Measurements from ENCODE around the gene WHAMM.
A peak's percentile ranks its signal among the peaks of the same experiment; 100 is the strongest.
"Not testable (repeated sequence)": the region's sequence is repeated elsewhere in the genome, so short reads cannot be mapped to it uniquely, and the experiment has no call there.

Gene WHAMM

DNA sequence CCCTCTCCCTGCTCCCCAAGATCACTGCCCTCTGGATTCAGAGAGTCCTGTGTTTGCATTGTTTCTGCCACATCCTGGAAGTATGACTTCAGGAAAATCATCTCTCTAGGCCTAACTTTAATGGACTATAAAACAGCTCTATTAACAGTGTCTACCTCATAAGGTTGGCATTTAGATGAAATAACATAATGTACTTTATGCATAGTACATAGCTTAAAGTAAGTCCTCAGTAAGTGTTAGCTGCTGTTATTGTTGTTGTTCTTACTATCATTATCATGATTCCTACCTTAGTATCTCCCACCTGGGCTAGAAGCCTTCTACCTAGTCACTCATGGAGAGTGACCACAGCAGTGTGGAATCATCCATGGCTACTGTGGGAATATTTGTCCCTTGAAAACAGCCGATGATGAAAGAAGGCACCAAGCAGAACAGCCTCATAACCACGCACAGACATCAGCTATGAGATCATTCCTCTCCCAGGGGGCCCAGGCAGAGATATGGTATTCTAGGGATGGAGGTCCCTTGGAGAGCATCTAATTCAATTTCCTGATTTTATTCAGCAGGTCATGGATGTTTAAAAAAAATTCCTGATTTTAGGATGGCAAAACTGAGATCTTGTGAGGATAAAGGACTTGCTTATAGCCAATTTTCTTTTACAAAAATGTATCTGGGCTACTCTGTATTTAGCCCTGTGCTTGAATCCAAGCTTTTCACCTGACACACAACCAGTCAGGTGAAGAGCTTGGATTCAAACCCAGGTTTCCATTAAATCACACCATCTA is 5.4 kb upstream of the WHAMM start:
- DNase-seq (ENCODE audit: low read depth), result no peak

DNA sequence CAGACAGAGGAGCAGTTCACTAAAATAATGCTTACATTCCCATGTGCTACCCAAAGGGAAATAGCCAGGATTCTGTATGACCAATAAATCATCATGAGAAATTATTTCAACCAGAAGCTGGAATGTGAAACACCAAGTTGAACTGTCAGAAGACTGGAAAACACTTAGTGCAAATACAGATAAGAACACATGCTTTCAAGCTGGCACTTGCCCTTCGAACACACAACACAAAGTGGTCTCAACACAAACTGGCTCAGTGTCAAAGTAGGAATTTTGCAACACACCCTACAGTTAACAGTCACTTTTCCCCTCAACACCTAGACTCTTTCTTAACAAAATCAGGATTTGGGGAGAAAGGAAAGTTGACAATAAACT is 4.9 kb upstream of the WHAMM start:
- DNase-seq (ENCODE audit: low read depth), result no peak

DNA sequence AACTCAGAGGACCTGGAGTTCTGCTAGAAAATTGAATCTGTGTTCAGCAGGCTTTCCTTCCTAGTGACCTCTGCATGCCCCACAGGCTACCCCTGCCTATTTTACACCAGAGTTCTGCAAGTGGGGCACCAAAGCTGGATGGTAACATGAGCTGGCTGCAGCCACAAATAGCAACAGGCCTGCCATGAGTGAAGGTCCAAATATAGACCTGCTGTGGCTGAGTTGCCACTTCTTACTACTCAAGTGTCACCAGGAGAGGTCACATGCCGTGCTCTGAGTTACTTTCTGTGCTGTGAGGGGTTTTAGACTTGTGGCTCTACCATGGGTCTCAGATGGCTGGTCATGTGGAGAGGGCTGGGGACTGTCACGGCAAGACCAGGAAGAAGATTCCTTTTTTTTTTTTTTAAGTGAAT is 3.4 kb upstream of the WHAMM start, which contains the start of gene FSD2:
TSS of gene FSD2 (minus strand) at position 76 of the 413 bp plus-strand sequence. CDS start 18,679 bp downstream, outside the sequence.
- DNase-seq (ENCODE audit: low read depth), result no peak

DNA sequence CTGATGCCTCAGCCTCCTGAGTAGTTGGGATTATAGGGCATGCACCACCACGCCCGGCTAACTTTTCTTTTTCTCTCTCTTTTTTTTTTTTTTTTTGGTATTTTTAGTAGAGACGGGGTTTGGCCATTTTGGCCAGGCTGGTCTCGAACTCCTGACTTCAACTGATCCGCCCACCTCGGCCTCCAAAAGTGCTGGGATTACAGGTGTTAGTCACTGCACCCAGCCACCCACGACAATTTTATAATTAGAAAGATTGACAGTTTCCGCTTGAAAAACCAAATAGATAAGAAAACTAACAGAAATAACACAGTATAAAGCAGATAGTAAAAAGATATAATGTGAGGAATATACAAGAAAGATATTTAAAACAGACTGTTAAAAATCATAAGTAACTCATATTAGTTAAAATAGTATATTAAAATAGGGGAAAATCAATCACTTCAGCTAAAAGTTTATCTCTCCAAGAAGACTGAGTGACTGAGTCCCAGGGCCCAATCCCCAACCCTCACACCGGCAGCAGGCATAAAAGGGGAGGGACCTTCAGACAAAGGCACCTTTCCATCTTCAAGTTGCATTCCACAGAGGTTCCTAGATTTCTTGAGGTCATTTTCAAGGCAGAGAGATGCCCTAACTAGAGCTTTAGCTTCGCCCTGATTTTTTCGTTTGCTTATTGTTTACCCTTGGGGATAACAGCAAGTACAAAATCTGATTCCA is 1.4 kb upstream of the WHAMM start:
- DNase-seq (ENCODE audit: low read depth), result no peak

DNA sequence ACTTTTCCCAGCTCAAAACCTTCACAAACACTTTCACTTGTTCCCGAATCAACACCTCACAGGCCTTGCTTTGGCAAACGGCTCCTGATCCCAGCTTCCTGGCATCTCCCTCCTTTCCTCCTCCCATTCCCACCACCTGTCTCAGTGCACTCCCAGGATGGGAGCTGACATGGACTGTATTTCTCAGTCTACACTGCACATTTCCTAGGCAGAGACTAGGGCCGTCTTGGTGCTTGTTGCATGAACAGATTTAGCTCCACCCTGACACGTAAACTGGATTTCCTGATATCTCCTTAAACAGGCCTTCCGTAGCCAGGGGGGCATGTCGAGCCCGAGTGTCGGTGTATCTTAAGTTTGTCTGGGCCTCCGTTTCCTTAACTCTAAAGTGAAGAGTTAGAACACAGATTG is 790 bp upstream of the WHAMM start:
- DNase-seq (ENCODE audit: low read depth), result no peak

DNA sequence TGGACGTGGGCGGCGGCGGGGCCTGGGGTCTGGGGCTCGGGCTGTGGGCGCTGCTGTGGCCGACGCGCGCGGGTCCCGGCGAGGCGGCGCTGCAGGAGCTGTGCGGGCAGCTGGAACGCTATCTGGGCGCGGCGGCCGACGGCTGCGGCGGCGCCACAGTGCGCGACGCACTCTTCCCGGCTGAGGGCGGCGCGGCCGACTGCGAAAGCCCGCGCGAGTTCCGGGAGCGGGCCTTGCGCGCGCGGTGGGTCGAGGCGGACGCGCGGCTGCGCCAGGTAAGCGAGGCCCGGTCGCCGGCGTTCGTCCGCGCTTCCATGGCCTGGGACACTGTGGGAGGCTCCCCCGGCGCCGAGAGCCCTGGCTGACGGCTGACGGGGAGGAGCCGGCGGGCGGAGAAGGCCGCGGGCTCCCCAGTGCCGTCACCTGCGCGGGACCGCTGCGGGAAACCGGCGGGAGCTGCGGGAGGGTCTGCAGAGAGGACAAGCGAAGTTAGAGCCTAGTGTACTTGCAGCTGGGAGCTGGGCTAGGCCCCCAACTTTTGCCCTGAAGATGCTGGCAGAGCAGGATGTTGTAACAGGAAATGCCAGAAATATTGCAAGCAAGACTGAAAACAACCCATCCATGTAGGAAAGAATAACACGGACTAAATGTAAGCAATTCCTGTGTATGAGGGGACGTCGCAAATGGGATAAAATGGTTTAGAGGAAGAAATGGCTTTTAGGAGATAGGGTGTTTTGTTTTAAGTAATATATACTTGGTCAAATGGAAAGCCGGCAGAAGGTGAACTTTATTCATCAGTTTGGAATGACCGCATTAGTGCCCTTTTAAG is 847 bp downstream of the WHAMM start:
- no peak for DNase-seq (ENCODE audit: low read depth)

DNA sequence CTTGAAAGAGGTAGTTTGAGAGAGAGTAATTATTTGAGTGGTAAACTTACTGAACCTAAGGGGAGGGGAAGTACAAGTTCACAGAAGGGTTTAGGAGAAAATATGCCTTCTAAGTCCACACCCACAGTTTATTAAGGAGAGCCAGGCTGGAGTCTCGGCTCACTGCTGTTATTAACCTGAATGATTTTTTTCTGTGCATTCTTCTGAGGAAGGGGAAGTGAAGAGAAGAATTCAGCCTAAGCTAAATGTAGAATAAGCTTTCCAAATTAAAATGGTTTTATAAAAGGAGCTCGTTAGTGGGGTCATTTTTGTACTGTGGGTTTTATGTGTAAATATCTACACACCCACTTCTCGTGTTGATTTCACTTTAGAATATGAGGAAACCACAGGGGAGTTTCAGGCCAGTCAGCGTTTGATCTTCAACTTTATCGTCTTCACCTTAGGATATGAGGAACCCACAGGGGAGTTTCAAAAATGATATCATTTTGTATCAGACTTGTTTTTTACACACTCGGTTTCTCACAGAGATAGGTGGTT is 1.5 kb downstream of the WHAMM start:
- no peak for DNase-seq (ENCODE audit: low read depth)

DNA sequence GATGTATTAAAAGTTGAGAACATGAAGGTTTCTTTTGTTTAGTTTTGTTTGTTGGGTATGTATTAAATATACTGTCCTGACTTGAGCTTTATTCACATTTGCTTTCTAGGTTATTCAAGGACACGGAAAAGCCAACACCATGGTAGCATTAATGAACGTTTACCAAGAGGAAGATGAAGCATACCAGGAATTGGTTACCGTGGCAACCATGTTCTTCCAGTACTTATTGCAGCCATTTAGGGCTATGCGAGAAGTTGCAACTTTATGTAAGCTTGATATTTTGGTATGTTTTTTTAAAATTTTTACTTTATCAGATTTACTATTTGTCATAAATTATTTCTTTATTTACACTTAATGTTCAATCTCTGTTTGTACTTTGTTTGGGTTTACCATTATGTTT is 3.6 kb downstream of the WHAMM start:
- no peak for DNase-seq (ENCODE audit: low read depth)

DNA sequence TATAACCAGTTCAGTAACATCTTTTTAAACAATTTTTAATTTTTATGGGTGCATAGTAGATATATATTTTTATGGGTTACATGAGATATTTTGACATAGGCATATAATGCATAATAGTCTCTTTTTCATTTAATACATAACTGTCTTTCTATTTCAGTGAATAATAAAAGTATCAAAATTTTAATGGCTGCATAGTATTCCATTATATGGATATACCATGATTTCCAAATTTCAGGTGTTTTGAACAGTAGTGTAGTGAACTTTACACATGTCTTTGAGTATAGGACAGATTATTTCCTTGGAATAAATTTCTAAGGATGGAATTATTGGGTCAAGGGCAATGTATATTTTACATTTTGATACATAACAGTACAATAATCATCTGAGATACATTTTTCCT is 10.7 kb downstream of the WHAMM start:
- no peak for DNase-seq (ENCODE audit: low read depth)

DNA sequence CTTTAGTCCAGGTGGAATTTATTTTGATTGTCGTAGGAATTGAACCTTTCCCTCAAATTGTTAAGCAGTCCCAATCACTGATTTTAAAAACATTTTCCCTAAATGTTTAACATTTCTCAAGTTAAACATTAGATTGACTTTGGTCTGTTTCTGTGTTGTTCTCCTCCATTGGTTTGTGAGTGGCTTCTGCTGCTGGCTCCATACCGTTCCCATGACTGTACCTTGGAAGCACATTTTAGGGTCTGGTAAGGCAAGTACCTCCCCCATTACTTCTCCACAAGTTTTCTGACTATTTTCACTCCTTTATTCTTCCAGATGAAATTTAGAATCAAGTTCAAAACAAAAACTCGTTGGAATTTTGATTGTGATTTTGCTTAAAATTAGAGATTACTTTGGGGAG is 12.0 kb downstream of the WHAMM start:
- not testable (repeated sequence) for DNase-seq (ENCODE audit: low read depth)

DNA sequence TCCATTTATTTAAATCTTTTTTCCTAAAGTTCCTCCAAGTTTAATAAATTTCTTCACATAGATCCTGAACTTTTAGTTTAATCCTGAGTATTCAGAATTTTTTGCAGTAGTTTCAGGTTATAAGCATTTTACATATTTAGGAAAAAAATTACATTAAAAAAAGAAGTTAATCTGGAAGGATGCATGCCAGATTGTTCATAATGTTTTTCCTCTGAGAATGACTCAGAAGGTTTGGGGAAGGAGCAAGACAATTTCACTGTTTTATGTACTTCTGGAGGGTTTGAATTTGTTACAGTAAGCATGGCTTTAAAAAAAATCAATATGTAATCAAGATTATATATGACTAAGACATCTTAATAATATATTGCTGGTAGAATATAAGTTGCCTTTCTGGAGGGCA is 12.4 kb downstream of the WHAMM start:
- not testable (repeated sequence) for DNase-seq (ENCODE audit: low read depth)

DNA sequence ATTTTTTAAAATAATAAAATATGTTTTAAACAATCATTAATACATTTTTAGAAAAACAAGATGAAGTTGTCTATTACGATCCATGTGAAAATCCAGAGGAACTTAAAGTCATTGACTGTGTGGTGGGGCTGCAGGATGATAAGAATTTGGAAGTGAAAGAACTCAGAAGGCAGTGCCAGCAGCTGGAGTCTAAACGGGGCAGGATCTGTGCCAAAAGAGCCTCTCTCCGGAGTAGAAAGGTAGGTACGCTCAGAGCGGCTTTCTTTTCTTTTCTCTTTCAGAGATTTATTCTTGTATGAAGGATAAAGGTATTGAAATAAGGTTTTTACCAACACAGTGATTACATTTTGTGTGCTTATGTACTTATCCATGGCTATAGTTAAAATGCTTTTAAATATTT is 13.6 kb downstream of the WHAMM start:
- DNase-seq (ENCODE audit: low read depth), result no peak

DNA sequence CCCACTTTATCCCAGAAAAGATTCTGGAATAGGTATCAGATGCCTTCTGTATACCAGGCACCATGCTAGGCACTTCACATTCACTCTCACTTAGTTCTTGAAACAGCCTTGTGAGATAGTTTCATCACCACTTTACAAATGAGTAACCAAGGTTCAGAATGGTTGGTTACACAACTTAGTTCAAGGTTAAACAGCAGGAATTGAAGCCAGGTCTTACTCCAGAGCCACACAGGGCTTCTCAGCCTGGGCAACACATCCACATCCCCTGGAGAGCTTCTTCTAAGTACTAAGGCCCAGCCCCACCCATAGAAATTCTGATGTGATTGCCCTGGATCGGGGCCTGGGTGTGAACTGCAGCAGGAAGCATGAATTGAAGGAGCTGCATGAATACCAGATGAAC is 18.6 kb downstream of the WHAMM start:
- no peak for DNase-seq (ENCODE audit: low read depth)

DNA sequence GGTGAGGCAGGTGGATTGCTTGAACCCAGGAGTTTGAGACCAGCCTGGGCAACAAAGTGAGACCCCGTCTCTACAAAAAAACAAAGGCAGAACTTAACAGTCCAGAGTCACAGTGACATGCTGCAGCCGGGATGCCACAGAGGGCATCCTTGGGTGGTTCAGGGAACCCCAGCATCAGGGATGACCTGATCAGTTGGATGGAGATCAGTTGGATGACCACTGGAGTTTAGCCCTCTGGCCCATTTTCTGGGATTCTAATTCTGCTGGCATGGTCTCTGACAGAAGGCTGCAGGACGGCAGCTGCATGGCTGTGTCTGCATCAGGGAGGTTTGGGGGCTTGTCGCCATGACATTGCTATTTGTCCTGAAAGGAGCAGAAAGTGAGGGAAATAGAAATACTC is 19.8 kb downstream of the WHAMM start:
- no peak for DNase-seq (ENCODE audit: low read depth)

DNA sequence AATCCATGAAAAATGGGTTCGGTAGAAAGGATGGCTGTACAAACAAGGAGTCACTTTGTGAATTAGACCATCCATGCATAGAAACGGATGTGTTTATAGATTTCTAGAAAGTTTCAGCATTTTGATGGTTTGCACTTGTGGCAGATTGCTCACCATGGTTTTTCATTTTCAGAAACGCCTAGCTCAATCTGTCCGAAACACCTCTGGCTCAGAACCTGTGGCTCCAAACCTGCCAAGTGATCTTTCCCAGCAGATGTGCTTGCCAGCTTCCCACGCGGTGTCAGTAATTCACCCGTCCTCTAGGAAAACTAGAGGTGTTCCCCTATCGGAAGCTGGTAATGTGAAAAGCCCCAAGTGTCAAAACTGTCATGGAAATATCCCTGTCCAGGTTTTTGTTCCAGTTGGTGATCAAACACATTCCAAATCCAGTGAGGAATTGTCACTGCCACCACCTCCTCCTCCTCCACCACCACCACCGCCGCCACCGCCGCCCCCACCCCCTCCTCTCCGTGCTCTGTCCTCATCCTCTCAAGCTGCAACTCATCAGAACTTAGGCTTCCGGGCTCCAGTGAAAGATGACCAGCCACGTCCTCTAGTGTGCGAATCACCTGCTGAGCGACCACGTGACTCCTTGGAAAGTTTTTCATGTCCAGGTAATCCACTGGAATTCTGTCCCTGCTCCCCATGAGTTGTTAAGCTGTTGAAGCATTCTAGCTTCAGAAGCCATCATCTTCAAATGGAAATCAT is 21.2 kb downstream of the WHAMM start:
- DNase-seq (ENCODE audit: low read depth), result no peak

DNA sequence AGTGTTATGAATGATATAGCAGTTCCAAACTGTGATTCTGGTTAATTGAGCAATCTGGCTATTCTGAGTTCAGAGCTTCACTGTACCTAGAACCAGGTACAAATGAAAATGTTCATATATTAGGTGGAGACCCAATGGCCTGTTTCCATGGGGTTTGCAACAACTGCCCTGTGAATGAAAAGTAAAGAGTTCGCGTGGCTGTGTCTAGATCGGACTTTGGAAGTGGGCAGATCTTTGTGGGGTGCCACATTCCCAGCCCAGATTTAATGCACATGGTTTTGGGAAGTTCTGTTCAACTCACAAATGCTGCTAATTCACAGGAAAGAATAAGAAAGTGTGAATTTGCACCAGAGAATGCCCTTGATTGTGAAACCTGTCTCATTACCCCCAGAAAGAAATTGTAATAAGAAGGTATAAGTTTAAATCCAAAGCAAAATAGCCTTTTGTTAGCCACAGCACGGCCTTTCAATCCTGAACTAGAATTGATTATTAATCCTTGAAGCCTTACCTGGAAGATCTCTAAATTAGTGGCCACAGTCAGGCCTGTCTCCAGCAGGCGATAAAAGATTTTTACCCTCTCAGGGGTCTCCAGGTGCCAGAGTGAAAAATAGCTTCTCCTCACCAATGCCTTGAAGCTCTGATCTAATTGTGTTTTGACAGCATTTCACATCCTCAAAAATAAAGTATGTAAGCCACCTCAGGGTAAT is 22.6 kb downstream of the WHAMM start:
- no peak for DNase-seq (ENCODE audit: low read depth)

DNA sequence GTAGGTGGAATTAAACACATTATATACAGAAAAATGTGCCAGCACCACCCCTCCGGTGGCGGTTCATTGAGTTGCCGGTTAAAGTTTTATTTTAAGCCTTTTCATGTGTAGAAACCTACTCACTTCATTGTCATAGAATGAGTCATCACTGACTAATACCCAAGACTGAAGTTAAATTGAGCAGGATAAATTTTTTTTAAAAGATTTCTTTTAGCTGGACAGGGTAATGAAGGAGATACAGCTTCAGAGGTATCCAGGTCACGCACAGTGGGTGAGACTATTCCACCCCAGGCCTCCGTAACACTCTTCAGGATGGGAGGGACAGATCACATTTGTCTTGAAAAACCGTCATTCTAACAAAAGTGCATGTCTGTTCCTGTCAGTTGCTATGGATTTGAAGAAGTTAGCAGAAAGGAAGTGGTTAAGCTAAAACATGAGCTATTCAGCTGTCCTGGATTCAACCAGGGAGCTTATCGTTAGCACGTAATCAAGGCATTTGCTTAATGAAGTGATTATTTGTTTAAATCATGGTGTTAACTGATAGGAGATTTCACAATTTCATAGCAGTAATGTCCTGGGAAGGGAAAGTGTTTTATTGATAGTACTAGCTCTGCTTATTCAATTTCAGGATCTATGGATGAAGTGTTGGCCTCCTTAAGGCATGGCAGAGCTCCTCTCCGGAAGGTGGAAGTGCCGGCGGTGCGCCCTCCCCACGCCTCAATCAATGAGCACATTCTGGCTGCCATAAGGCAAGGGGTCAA is 23.4 kb downstream of the WHAMM start:
- peak; percentile 60 for DNase-seq (ENCODE audit: low read depth)

DNA sequence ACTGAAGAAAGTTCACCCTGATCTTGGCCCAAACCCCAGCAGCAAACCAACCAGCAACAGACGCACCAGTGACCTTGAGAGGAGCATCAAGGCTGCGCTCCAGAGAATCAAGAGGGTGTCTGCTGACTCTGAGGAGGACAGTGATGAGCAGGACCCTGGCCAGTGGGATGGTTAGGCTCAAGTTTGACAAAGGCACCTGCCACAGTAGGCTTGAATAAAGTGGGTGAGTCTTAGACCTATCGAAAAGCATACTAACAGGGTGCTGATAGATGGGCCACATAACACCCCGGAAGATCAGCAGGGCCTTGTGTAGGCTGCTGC is 23.9 kb downstream of the WHAMM start:
- DNase-seq (ENCODE audit: low read depth), result no peak

DNA sequence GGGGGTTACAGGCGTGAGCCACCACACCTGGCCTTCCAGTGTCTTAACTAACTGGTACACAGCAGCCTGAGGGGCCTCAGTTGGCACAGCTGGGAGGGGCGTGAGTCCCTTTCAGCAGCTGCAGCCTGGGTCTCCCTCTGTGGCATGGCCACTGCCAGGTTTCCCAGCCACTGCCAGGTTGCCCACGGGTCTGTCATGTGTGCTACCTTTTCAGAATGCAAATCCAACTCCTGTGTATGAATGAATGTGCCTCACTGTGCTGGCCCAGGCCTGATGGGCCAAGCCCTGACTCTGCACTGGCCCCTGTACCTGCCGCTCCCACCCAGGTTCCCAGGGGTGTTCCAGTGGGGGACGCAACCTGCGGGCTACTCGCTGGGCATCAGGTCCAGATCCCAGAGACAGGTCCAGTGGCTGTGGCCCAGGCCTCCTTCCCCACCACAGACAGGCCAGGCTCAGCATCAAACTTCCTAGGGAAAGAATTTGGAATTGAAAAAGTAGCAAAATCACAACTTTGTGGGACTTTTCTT is 26.0 kb downstream of the WHAMM start:
- DNase-seq (ENCODE audit: low read depth), result no peak

DNA sequence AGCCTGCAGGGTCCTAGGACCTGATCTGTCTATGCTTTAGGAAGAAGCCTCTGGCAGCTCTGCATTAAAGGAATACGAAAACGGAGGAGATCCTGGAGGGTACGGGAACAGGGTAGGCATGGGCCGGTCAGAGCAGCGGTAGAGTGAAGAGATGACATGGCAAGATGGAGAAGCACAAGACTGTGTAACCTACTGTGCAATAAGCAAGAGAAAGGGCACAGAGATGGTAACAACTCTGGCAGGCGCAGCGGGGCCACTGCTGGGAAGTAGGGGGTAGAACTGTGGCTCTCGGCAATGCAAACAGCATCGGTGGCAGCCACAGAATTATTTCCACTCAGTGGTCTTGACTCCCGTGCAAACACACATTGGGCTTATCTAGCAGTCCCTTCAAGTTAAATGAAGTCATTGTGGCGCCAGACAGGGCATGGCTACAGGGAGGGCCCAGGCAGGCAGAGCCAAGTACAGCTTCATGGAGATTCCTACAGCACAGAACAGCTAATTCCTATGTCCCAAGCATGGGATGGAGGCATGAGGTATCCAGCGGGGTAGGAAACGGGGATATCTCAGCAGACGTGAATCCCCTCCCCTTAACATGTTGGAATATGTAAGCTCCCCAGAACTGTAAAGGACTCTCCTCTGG is 28.8 kb downstream of the WHAMM start:
- no peak for DNase-seq (ENCODE audit: low read depth)
